HG03025 (cell line): Measurements from ENCODE around the gene TWIST2.

Experiments
- ATAC-seq: cut with Tn5 transposase; IDR thresholded peaks from one replicate; pipeline ENCODE4 v1.9.1; 2021; ENCODE audit warnings: mild to moderate bottlenecking, moderate library complexity; ENCODE audit not compliant: unreplicated experiment, low FRiP score

TWIST2 gene

DNA sequence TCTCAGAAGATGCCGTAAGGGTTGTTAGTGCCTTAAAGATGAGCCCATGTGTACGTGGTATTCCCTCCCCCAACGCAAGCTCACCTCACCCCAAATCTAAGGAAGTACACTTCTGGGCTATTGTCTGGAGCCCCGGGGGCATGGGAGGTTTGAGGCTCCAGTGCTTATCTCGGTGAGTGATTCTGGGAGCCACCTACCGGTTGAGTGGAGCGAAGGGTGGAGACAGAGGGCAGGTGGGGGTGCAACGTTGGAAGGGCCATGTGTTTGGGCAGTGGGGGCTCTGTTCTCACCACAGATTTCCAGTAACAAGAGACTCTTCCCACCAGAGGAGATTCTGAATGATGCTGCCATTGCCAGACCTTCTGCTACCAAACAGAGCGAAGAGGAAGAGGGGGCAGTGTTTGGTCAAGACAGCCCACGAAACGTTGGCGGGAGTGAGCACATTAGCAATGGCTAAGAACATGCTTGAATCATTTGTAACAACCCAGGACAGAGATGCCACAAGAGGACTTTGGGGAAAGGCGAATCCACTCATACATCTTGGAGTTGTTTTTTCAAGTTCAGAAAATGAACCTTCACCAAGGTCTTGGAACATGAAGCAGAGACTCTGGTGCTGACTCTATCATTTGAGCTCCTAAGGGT is 38.7 kb downstream of the TWIST2 start:
- no peak for ATAC-seq

DNA sequence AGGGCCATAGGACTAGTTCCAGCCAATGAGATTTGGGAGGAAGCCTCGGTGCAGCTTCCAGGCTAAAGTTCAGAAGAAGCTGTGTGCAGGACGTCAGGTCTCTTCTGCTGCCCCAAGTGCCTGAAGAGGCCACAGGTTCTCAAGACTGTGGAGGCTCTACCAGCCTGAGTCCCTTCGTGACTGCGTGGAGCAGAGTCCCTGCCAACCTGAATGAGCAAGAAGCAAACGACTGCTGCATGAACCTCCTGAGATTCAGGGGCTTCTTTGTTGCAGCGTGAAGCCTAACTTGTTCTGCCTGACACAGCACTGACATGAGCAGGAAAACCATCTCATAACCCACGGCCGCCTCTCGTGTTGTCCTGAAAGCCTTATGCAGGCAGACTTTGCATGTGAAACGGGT is 39.7 kb downstream of the TWIST2 start:
- ATAC-seq = no peak

- ATAC-seq = no peak
Observed at GRCh38 chr2:238888781-238889180, 40.9 kb downstream of the TWIST2 start.

- ATAC-seq = no peak
Observed at GRCh38 chr2:238890131-238890530, 42.2 kb downstream of the TWIST2 start.

DNA sequence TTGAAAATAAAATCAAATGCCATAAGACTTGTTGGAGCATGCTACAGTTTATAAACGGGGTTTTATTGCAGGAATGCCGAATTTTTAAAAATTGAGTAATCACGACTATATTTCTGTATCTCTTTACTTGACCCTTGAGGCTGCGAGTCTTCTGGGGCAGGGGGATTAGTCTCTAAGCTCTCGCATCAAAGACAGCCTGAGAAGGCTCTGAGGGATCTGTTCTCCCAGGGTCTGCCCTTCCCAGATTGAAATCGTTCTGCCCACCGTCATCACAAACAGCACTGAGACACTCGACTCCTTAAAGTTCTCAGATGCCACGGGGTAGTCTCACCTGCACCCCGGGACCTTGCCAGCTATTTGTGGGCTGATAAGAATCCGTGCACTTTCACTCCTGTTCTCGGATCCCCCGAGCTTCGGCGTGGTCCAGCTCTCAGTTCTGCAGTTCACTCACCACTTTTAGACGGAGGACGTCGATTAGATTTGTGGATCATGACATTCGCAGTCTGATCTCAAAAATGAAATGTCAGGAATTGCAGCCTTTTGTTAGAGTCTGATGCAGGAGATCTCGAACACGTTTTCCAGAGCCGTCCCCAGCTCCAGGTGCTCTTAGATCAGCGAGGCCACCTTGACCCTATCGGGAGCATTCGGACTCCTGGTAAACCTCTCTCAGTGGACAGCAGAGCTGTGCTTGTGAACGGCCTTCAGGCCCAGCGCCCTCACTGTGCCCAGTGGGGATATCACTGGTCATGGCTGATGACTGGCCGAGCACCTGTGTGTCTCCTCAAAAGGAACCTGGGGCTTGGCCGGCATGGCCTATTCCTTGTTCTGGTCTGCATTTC is 43.0 kb downstream of the TWIST2 start:
- no peak for ATAC-seq

- ATAC-seq = no peak
Observed at GRCh38 chr2:238891457-238892203, 43.7 kb downstream of the TWIST2 start.

- ATAC-seq = no peak
Observed at GRCh38 chr2:238892204-238892500, 44.3 kb downstream of the TWIST2 start.

DNA sequence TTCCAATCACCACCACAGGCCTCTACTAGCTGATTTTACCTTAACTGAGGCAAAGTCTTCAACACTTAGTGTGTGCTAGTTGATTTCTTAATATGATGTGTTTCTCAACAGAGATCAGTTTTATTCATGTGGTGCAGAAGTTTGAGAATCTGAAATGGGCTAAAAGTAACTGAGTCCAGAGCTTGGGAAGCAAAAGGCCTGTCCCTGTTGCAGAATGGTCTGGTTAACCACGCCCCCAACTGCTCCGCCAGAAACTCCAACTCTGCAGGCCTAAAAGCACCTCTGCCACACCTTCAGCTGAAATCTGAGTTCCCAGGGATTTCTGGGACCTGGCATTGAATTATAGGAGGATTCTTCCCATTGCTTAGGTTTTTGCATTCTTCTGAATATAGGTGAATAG is 44.9 kb downstream of the TWIST2 start:
- no peak for ATAC-seq

GRCh38 chr2:238893349-238894000 is 45.6 kb downstream of the TWIST2 start:
- ATAC-seq = no peak

DNA sequence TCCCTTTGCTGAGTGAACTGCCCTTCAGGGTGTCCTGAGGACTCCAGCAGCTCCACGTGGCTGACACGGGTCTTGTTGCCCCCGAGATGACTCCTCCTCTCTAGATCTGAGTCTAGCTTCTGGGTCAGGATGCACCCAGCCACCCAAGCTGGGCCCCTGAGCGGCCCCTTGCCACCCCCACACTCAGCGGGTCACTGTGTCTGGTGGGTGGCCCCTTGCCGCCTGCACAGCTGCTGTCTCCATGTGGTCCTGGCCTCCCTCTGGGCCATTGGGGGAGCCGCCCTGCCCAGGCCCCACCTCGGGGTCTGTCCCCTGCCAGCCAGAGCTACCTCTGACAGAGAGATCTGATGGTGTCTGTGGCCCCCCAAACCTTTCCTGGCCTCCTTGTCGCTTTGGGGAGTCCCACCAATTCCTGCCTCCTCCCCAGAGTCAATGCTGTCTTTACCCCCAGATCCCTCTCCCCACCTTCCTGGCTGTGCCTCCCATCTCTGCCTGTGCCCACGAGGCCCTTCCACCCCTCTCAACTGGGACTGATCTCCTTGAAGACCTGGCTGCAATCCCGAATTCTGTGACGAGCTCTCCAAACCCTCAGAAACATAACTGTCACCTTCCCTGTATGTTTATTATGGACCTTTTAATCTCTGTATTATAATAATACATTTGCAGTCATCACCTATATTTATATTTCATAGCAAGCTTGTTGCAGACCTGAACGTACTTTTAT is 46.5 kb downstream of the TWIST2 start:
- ATAC-seq = no peak

- ATAC-seq = no peak
Observed at GRCh38 chr2:238894950-238895298, 47.0 kb downstream of the TWIST2 start.

DNA sequence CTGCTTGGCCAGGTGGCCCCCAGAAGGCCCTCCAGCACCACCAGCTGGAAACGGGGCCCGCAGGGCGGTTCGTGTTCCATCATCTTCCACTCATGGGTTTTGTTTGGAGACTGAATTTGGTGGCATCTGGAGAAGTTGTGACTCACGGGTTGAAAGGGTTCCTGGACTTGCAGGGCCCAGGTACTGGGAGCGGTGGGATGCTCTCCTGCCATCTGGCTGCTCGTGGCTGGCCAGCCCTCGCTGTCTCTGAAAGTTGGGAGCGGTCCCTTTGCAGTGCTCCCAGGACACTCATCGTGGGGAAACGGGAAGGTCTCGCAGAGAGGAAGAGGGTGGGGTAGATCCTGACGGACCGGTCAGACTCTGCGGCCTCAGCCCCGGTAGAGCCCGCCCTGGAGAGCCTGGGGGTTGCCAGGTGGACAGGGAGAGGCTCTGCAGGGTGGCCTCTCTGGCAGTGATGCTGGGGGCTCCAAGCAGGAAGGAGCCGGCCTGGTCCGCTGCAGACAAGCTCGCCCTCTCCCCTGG is 47.5 kb downstream of the TWIST2 start:
- ATAC-seq = no peak

DNA sequence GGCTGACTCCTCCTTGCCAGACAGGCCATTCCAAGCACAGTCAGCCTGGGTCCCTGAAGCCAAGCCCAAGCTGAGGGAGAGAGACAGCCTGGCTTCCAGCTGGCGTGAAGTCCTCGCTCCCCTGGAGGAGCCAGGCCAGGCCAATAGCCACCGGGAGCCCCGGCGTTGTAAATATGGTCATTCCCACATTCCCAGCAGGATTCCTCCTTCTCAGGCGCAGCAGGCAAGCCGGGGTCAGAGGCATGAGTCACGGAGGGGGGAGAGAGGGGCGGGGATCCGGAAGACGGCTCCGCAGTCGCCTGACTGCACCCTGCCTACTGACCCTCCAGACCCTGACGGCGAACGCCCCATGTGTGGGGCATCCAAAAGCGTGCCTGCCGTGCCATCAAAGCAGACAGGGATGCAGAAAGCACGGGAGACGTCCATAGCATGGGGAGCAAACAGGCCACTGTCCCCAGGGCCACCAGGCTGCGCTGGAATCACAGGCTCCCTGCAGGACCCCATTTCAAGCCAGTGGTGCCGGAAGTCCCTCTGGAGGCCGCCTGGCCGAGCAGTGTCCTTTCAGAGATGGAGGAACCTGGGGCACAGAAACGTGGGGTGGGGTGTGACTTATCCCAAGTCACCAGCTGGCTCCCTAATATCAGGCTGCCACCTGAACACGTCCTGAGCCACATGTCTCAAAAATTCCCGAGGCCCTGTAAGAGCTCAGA is 48.2 kb downstream of the TWIST2 start:
- no peak for ATAC-seq

GRCh38 chr2:238896641-238897040 is 48.8 kb downstream of the TWIST2 start:
- ATAC-seq = no peak

- ATAC-seq = no peak
Observed at GRCh38 chr2:238897122-238897880, 49.4 kb downstream of the TWIST2 start.

DNA sequence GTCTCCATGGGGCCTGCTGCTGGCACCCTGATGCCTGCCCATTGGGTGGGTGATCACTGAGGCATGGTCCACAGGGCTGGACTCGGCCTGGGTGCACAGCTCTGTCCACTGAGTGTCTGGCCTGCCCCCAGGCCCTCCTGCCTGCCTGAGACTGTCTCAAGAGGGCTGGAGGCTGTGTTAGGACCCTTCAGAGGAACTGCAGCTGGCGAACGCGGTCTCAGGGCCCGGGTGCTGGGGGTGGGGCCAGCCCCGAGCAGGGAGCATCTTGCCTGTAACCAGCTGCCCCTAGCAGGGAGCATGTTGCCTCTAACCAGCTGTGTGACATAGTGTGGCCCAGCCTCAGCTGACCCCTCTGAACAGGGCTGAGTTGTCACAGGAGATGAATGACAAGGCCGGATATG is 50.0 kb downstream of the TWIST2 start:
- no peak for ATAC-seq

- no peak for ATAC-seq
Observed at GRCh38 chr2:238898534-238899281, 50.8 kb downstream of the TWIST2 start.

GRCh38 chr2:238899386-238899785 is 51.5 kb downstream of the TWIST2 start:
- no peak for ATAC-seq
